Measurements from ENCODE around the gene KCNJ10. TPM values are rescaled to one million over a fixed set of nuclear protein-coding genes. Genes with fewer than 3 reads are reported as not detected.

The KCNJ10 gene
- total RNA-seq, 1 experiment from 2014 or later: 1.4 TPM

GRCh38 chr1:159992161-159992560 is 77.8 kb downstream of the KCNJ10 start (continued):
- TF ChIP-seq NFE2L1 (CRISPR knock-in tag; IDR thresholded peaks at IDR 0.05) (no peak), JUN (CRISPR knock-in tag; IDR thresholded peaks at IDR 0.05) (no peak), ZNF396 (CRISPR knock-in tag; IDR thresholded peaks at IDR 0.05; ENCODE audit: borderline replicate concordance) (no peak), IRF1 (CRISPR knock-in tag; IDR thresholded peaks at IDR 0.05) (no peak), CTCF (IDR thresholded peaks at IDR 0.05) (no peak), NR1H2 (CRISPR knock-in tag; IDR thresholded peaks at IDR 0.05) (no peak), E2F1 (CRISPR knock-in tag; IDR thresholded peaks at IDR 0.05) (no peak), CBFB (CRISPR knock-in tag; IDR thresholded peaks at IDR 0.05; ENCODE audit: low read depth) (no peak)
- TF ChIP-seq, protein P1, sequence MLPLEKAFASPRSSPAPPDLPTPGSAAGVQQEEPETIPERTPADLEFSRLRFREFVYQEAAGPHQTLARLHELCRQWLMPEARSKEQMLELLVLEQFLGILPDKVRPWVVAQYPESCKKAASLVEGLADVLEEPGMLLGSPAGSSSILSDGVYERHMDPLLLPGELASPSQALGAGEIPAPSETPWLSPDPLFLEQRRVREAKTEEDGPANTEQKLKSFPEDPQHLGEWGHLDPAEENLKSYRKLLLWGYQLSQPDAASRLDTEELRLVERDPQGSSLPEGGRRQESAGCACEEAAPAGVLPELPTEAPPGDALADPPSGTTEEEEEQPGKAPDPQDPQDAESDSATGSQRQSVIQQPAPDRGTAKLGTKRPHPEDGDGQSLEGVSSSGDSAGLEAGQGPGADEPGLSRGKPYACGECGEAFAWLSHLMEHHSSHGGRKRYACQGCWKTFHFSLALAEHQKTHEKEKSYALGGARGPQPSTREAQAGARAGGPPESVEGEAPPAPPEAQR (CRISPR knock-in tag; IDR thresholded peaks at IDR 0.05): no peak
- TF ChIP-seq, protein P2, sequence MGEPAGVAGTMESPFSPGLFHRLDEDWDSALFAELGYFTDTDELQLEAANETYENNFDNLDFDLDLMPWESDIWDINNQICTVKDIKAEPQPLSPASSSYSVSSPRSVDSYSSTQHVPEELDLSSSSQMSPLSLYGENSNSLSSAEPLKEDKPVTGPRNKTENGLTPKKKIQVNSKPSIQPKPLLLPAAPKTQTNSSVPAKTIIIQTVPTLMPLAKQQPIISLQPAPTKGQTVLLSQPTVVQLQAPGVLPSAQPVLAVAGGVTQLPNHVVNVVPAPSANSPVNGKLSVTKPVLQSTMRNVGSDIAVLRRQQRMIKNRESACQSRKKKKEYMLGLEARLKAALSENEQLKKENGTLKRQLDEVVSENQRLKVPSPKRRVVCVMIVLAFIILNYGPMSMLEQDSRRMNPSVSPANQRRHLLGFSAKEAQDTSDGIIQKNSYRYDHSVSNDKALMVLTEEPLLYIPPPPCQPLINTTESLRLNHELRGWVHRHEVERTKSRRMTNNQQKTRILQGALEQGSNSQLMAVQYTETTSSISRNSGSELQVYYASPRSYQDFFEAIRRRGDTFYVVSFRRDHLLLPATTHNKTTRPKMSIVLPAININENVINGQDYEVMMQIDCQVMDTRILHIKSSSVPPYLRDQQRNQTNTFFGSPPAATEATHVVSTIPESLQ (CRISPR knock-in tag; IDR thresholded peaks at IDR 0.05): no peak

DNA sequence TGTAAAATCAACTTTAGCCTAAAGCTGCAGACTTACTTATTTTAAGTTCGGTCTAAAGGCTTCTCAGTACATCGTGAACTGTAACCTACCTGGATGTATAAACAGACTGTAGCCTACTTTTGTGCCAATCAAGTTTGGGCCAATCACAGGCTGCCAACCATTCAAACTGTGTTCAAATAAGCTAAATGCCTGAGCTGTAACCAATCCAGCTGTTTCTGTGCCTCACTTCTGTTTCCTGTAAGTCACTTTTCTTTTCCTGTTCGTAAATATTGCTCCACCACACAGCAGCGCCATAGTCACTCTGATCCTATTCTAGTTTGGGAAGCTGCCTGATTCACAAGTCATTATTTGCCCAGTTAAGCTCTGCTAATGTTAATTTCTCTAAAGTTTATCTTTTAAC is 78.4 kb downstream of the KCNJ10 start:
- no peak for ATAC-seq
- ChIA-PET POLR2A (no interaction called here), CTCF (interaction anchor here (1.4 kb wide), 1 partner anchor 16 kb away, joined by 13 read pairs; no protein-coding TSS in a partner anchor)
- TF ChIP-seq STAT6 (CRISPR knock-in tag; conservative IDR thresholded peaks at IDR 0.05; ENCODE audit: low read depth) (no peak), SMAD4 (CRISPR knock-in tag; IDR thresholded peaks at IDR 0.05) (no peak), ZBTB21 (CRISPR knock-in tag; IDR thresholded peaks at IDR 0.05; ENCODE audit: borderline replicate concordance) (no peak), NFYB (CRISPR knock-in tag; conservative IDR thresholded peaks at IDR 0.05; ENCODE audit: low read depth) (no peak), E2F4 (CRISPR knock-in tag; IDR thresholded peaks at IDR 0.05; ENCODE audit: borderline replicate concordance, low read depth) (no peak), IRF2 (CRISPR knock-in tag; IDR thresholded peaks at IDR 0.05; ENCODE audit: borderline replicate concordance, low read depth) (no peak), GABPB1 (CRISPR knock-in tag; IDR thresholded peaks at IDR 0.05) (no peak), CBFB (CRISPR knock-in tag; IDR thresholded peaks at IDR 0.05; ENCODE audit: low read depth) (no peak), SOX15 (CRISPR knock-in tag; IDR thresholded peaks at IDR 0.05) (no peak), SMAD3 (CRISPR knock-in tag; IDR thresholded peaks at IDR 0.05; ENCODE audit: borderline replicate concordance) (no peak), NR1H2 (CRISPR knock-in tag; IDR thresholded peaks at IDR 0.05) (no peak), RELA (CRISPR knock-in tag; IDR thresholded peaks at IDR 0.05; ENCODE audit: borderline replicate concordance) (no peak)
- no peaks in the 10 kb centered on the region for H3K9me3 Mint-ChIP-seq
- H3K27ac Mint-ChIP-seq: no peak overlapping the region
- DNase-seq (ENCODE audit: low spot score): no peak
- no peaks in the 10 kb centered on the region for H3K36me3 Mint-ChIP-seq
- H3K4me1 Mint-ChIP-seq: peaks cover 10% of the 10 kb centered on the region
- H3K27me3 Mint-ChIP-seq (ENCODE audit: low read depth): no peaks in the 10 kb centered on the region; the same call in 1 of the 2 replicates
- H3K4me3 Mint-ChIP-seq: no peak overlapping the region

All from WTC11 (cell line).